PFSK-1 (cell line): ENCODE measurements around the gene PALD1.

Experiments used
- FOXP2 ChIP-seq: optimal IDR thresholded peaks from 2 replicates; pipeline ENCODE3; 2011; ENCODE audit warnings: borderline replicate concordance, control low read depth, inconsistent platforms; ENCODE audit not compliant: insufficient read depth; ENCODE audit errors: extremely low read length, extremely low read depth
- POLR2AphosphoS5 ChIP-seq: IDR thresholded peaks from 2 replicates; pipeline ENCODE4 v1.6.1; 2012; ENCODE audit warnings: low read depth, mild to moderate bottlenecking, control low read depth, low read length, moderate library complexity
- REST ChIP-seq, 2 experiments: IDR thresholded peaks; 2 replicates each; pipeline versions ENCODE4 v1.6.1 to v1.8.0; 2011 to 2012; ENCODE audit warnings: low read depth in 2 of 2, low read length in 2 of 2, control low read depth in 1 of 2, inconsistent platforms in 1 of 2, mild to moderate bottlenecking in 1 of 2, moderate library complexity in 1 of 2; ENCODE audit not compliant: insufficient read depth in 1 of 2
- SIN3A ChIP-seq: IDR thresholded peaks from 2 replicates; pipeline ENCODE4 v1.6.1; 2012; ENCODE audit warnings: mild to moderate bottlenecking, low read length, moderate library complexity, borderline replicate concordance; ENCODE audit not compliant: insufficient read depth
- TAF1 ChIP-seq: IDR thresholded peaks from 2 replicates; pipeline ENCODE4 v1.6.1; 2012; ENCODE audit warnings: low read length, control low read depth, borderline replicate concordance; ENCODE audit not compliant: insufficient read depth

The PALD1 gene

GRCh38 chr10:70551971-70552422, 73.4 kb downstream of the PALD1 start:
- TF ChIP-seq SIN3A (no peak), POLR2AphosphoS5 (no peak), FOXP2 (no peak), REST (IDR thresholded peaks at IDR 0.05; ENCODE audit: insufficient read depth in 1 of 2, low read depth in 2 of 2, low read length in 2 of 2) (no peak), TAF1 (no peak)

- TF ChIP-seq SIN3A (no peak), TAF1 (no peak), POLR2AphosphoS5 (no peak), FOXP2 (no peak), REST (IDR thresholded peaks at IDR 0.05; ENCODE audit: insufficient read depth in 1 of 2, low read depth in 2 of 2, low read length in 2 of 2) (no peak)
These were observed 74.0 kb downstream of the PALD1 start for GRCh38 chr10:70552586-70552985.

DNA sequence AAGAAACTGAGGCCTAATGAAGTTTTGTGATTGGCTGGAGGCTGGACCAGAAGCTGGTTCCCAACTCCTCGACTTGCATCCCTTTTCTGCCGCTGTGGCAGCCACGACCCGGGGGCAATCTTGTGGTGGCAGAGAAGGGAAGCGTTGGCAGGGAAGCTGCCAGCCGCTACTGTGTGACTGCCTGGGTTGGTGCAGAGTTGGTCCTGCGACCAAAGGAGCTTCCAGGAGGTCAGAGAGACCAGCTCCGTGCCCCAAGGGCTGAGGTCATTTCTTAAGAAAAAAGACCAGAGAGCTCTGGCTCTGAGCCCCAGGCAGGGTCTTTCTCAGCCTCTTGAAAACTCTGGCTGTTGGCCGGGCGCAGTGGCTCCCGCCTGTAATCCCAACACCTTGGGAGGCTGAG, 76.8 kb downstream of the PALD1 start:
- TF ChIP-seq REST (IDR thresholded peaks at IDR 0.05; ENCODE audit: insufficient read depth in 1 of 2, low read depth in 2 of 2, low read length in 2 of 2), result no peak
- TF ChIP-seq POLR2AphosphoS5, result no peak
- TF ChIP-seq SIN3A, result no peak
- TF ChIP-seq FOXP2, result no peak
- TF ChIP-seq TAF1, result no peak

DNA sequence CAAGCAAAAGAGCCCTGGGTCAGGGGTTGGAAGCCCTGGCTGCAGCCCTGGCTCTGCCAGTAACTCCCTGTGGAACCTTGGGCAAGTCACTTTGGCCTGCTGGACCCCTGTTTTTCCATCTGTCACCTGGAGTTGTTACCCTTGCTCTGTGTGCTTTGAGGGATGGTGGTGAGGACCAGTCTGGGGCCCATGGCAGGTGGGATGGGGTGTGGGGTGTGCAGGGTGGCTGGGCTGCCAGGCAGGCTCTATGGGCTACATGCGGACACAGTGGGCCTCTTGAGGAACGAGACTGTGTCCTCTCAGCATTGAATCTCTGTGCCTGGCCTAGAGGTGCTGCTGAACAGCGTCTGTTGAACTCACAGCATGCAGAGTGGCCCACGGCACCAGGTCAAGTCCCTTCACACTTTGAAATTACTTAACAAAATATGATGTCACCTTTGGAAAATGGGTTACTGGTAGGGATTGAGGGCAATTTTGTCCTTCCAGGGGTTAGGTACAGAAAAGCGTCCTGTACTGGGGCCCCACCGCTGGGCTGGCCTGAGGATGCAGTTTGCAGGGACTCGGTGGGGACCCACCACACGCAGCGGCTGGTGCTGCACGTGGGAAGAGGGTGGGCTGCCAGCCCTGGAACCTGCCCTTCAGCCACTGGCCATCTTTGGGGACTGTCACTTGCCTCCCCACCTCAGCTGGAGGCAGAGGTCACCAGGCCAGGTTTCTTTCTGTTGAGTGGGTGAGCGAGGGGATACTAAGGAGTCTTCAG, 78.7 kb downstream of the PALD1 start:
- no peak for TF ChIP-seq REST (IDR thresholded peaks at IDR 0.05; ENCODE audit: insufficient read depth in 1 of 2, low read depth in 2 of 2, low read length in 2 of 2)
- no peak for TF ChIP-seq TAF1
- TF ChIP-seq POLR2AphosphoS5, result no peak
- no peak for TF ChIP-seq SIN3A
- no peak for TF ChIP-seq FOXP2

DNA sequence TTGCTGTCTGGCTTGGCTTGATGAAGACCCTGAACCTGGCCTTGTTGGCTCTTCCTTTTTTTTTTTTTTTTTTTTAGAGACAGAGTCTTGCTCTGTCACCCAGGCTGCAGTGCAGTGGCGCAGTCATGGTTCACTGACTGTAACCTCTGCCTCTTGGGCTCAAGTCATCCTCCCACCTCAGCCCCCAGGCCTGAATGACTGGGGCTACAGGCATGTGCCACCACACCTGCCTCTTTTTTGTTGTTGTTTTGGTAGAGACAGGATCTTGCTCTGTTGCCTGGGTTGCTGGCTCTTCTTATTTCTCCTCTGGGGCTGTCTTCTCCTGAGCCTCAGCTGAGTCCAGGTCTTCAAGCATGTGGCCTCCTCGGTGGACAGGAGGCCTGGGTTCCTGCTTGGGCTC, 79.3 kb downstream of the PALD1 start:
- TF ChIP-seq FOXP2 (no peak), TAF1 (no peak)
